ENCODE measurements around the gene GALNTL6.
"Not testable (repeated sequence)": the region's sequence is repeated elsewhere in the genome, so short reads cannot be mapped to it uniquely, and the experiment has no call there.

Gene GALNTL6

GRCh38 chr4:172411149-172411548 is 597.9 kb downstream of the GALNTL6 start:
- DNase-seq = no peak

GRCh38 chr4:172412851-172413580 is 599.8 kb downstream of the GALNTL6 start:
- DNase-seq = no peak

- not testable (repeated sequence) for DNase-seq
Observed at GRCh38 chr4:172428979-172429378, 615.8 kb downstream of the GALNTL6 start.

GRCh38 chr4:172480471-172480870 is 667.3 kb downstream of the GALNTL6 start:
- no peak for DNase-seq

GRCh38 chr4:172481802-172482508 is 668.8 kb downstream of the GALNTL6 start:
- DNase-seq = no peak

GRCh38 chr4:172485007-172485406 is 671.8 kb downstream of the GALNTL6 start:
- DNase-seq = no peak

- no peak for DNase-seq
Observed at GRCh38 chr4:172486531-172486930, 673.3 kb downstream of the GALNTL6 start.

- DNase-seq = no peak
Observed at GRCh38 chr4:172489861-172490260, 676.7 kb downstream of the GALNTL6 start.

- DNase-seq = no peak
Observed at GRCh38 chr4:172495769-172496168, 682.6 kb downstream of the GALNTL6 start.

GRCh38 chr4:172497321-172497720 is 684.1 kb downstream of the GALNTL6 start:
- DNase-seq = no peak

GRCh38 chr4:172514011-172514410 is 700.8 kb downstream of the GALNTL6 start:
- no peak for DNase-seq

GRCh38 chr4:172514801-172515200 is 701.6 kb downstream of the GALNTL6 start:
- DNase-seq = no peak

GRCh38 chr4:172515266-172515879 is 702.2 kb downstream of the GALNTL6 start:
- no peak for DNase-seq

- no peak for DNase-seq
Observed at GRCh38 chr4:172517391-172517790, 704.2 kb downstream of the GALNTL6 start.

GRCh38 chr4:172521248-172521647 is 708.0 kb downstream of the GALNTL6 start:
- DNase-seq = no peak

- no peak for DNase-seq
Observed at GRCh38 chr4:172521680-172522079, 708.5 kb downstream of the GALNTL6 start.

GRCh38 chr4:172543249-172543648 is 730.0 kb downstream of the GALNTL6 start:
- DNase-seq = no peak

- DNase-seq = no peak
Observed at GRCh38 chr4:172546782-172547181, 733.6 kb downstream of the GALNTL6 start.

GRCh38 chr4:172547724-172548123 is 734.5 kb downstream of the GALNTL6 start:
- no peak for DNase-seq

GRCh38 chr4:172553216-172553615 is 740.0 kb downstream of the GALNTL6 start:
- no peak for DNase-seq

GRCh38 chr4:172554588-172554987 is 741.4 kb downstream of the GALNTL6 start:
- DNase-seq = no peak

- no peak for DNase-seq
Observed at GRCh38 chr4:172555725-172556124, 742.5 kb downstream of the GALNTL6 start.

- no peak for DNase-seq
Observed at GRCh38 chr4:172573899-172574298, 760.7 kb downstream of the GALNTL6 start.

GRCh38 chr4:172578712-172579111 is 765.5 kb downstream of the GALNTL6 start:
- DNase-seq = no peak

All from right hindlimb (tissue), 1 donor.